NT2/D1 (cell line): ENCODE data around the gene FBXO42.
"Not testable (repeated sequence)": the region's sequence is repeated elsewhere in the genome, so short reads cannot be mapped to it uniquely, and the experiment has no call there.

ENCODE experiments used
- DNase-seq: peaks from one replicate; pipeline ENCODE4 v3.0.0-alpha.2; 2011; ENCODE audit warnings: low read depth, low spot score
- H3K27me3 ChIP-seq: 2 replicates; pipeline ENCODE4 v1.6.0; 2011; ENCODE audit warnings: mild to moderate bottlenecking; ENCODE audit not compliant: insufficient read length, insufficient read depth
- H3K36me3 ChIP-seq: 2 replicates; pipeline ENCODE4 v1.6.1; 2011; ENCODE audit warnings: mild to moderate bottlenecking, low read length, mixed read lengths; ENCODE audit not compliant: insufficient read depth, insufficient read length
- H3K4me1 ChIP-seq: 2 replicates; pipeline ENCODE4 v1.5.1; 2011; ENCODE audit not compliant: insufficient read depth, insufficient read length
- H3K4me3 ChIP-seq: 2 replicates; pipeline ENCODE4 v1.5.1; 2011; ENCODE audit warnings: low read depth; ENCODE audit not compliant: insufficient read length
- H3K9ac ChIP-seq: 2 replicates; pipeline ENCODE4 v1.6.0; 2011; ENCODE audit warnings: low read depth; ENCODE audit not compliant: insufficient read length
- H3K9me3 ChIP-seq: 2 replicates; pipeline ENCODE4 v1.5.1; 2011; ENCODE audit warnings: mild to moderate bottlenecking, low read length; ENCODE audit not compliant: insufficient read depth
- SUZ12 ChIP-seq: IDR thresholded peaks from 2 replicates; pipeline ENCODE4 v1.6.1; 2011; ENCODE audit not compliant: insufficient read length, insufficient read depth; ENCODE audit errors: extremely low read depth
- YY1 ChIP-seq: IDR thresholded peaks from 2 replicates; pipeline ENCODE4 v1.6.1; 2011; ENCODE audit not compliant: insufficient read length, insufficient read depth
- ZNF274 ChIP-seq: IDR thresholded peaks from 2 replicates; pipeline ENCODE4 v1.6.1; 2011; ENCODE audit warnings: mild to moderate bottlenecking, low read depth, low read length

FBXO42 gene

DNA sequence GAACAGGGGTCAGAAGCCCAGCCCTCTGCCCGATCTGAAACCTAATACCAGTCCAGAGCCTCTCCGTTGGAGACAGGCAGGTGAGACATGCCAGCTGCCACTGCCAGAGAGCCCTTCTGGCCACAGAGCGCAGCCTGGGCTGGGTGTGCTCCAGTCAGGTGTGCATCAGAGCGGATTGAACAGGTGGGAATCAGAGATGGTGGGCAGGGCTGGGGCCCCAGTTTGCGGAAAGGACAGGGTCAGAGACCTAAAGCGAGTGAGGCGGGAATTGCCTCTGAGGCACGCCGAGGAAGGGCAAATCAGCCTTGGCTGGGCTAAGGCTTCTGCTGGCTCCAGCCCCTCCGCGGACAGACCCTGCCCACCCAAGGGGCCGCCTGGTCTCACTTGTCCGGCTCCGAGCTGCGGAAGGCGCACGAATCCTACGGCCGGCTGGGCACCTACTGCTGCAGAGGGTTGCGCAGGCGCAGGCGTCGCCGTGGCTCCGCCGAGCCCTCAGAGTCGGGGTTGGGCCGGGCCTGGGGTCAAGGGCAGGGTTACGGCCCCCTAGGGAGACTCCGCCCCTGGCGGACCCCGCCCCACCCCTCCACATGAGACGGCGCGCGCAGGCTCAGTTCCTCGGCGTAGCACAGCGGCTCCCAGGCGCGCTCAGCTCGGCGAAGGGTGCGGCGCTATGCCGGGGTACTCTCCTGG, 125.6 kb downstream of the FBXO42 start:
- H3K36me3 ChIP-seq, result no peaks in the 10 kb centered on the region
- TF ChIP-seq ZNF274 (no peak), YY1 (no peak), SUZ12 (no peak)
- peaks cover 67% of the 10 kb centered on the region for H3K27me3 ChIP-seq
- DNase-seq, result peak; percentile 61
- H3K4me3 ChIP-seq, result peak overlapping the region; percentile 37
- no peaks in the 10 kb centered on the region for H3K9me3 ChIP-seq
- H3K4me1 ChIP-seq, result peaks cover 4% of the 10 kb centered on the region
- H3K9ac ChIP-seq, result peak overlapping the region; percentile 70

DNA sequence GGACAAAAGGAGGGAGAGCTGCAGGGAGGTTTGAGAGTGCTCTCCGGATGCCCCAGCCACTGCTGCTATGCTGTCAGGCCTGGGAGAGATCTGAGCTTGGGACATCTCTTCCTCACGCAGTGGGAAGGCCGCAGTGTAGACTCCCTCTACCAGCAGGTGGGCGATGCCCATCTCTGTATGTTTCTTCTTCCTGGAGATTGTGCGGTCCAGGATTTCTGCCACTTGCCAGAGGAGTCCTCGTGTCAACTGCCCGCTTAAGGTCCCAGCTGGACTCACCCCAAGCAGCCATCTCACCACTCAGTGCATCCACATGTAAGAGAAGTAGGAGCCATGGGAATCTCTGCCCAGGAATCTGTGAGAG, 126.2 kb downstream of the FBXO42 start:
- Histone ChIP-seq H3K27me3 (peaks cover 67% of the 10 kb centered on the region), H3K36me3 (no peaks in the 10 kb centered on the region), H3K9me3 (no peaks in the 10 kb centered on the region), H3K9ac (peak overlapping the region; percentile 66), H3K4me3 (peak overlapping the region; percentile 37), H3K4me1 (peaks cover 2% of the 10 kb centered on the region)
- DNase-seq, result no peak
- TF ChIP-seq YY1 (no peak), SUZ12 (no peak), ZNF274 (no peak)

DNA sequence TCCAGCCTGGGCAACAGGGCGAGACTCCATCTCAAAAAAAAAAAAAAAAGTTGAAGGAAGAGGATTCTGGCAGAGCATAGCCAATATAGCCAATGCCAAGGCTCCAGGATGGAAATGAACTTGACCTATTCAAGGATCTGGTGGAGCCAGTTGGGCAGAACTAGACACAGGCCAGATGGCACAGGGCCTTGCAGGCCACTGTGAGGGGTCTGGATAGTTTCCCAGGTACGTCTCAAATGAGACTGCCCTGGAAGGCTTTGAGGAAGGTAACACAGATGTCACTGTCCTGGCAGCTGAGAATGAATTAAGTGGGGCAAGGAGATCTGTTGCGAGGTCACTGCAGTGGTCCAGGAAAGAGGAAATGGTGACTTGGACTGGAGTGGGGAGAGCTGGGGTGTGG, 127.8 kb downstream of the FBXO42 start:
- H3K4me3 ChIP-seq, result no peak overlapping the region
- H3K9ac ChIP-seq, result no peak overlapping the region
- peaks cover 2% of the 10 kb centered on the region for H3K4me1 ChIP-seq
- TF ChIP-seq SUZ12, result no peak
- no peak for TF ChIP-seq ZNF274
- no peak for TF ChIP-seq YY1
- no peak for DNase-seq
- peaks cover 61% of the 10 kb centered on the region for H3K27me3 ChIP-seq
- H3K9me3 ChIP-seq, result no peaks in the 10 kb centered on the region
- H3K36me3 ChIP-seq, result no peaks in the 10 kb centered on the region

DNA sequence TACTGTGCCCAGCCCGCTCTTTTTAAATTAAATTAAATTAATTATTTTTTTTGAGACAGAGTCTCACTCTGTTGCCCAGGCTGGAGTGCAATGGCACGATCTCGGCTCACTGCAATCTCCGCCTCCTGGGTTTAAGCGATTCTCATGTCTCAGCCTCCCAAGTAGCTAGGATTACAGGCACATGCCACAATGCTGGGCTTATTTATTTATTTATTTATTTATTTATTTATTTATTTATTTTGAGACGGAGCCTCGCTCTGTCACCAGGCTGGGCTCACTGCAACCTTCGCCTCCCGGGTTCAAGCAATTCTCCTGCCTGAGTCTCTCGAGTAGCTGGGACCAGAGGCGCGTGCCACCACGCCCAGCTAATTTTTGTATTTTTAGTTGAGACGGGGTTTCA, 129.6 kb downstream of the FBXO42 start:
- not testable (repeated sequence) for DNase-seq, H3K9me3 ChIP-seq, H3K36me3 ChIP-seq, H3K4me3 ChIP-seq, H3K4me1 ChIP-seq, H3K9ac ChIP-seq
- peaks cover 59% of the 10 kb centered on the region for H3K27me3 ChIP-seq

DNA sequence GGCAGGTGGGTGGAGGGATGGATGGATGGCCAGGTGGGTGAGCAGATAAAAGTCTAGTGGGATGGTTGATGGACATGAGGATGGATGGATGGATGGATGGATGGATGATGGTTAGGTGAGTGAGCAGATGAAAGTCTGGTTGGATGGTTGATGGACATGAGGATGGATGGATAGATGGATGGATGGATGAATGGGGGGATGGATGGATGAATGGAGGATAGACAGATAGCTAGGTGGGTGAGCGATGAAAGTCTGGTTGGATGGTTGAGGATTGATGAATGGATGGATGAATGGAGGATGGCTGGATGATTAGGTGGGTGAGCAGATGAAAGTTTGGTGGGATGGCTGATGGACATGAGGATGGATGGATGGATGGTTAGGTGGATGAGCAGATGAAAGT, 130.8 kb downstream of the FBXO42 start:
- H3K27me3 ChIP-seq, result peaks cover 54% of the 10 kb centered on the region
- peaks cover 2% of the 10 kb centered on the region for H3K4me1 ChIP-seq
- H3K9ac ChIP-seq, result no peak overlapping the region
- H3K36me3 ChIP-seq, result no peaks in the 10 kb centered on the region
- H3K9me3 ChIP-seq, result no peaks in the 10 kb centered on the region
- H3K4me3 ChIP-seq, result no peak overlapping the region
- DNase-seq, result no peak
- TF ChIP-seq ZNF274 (no peak), YY1 (no peak), SUZ12 (no peak)

DNA sequence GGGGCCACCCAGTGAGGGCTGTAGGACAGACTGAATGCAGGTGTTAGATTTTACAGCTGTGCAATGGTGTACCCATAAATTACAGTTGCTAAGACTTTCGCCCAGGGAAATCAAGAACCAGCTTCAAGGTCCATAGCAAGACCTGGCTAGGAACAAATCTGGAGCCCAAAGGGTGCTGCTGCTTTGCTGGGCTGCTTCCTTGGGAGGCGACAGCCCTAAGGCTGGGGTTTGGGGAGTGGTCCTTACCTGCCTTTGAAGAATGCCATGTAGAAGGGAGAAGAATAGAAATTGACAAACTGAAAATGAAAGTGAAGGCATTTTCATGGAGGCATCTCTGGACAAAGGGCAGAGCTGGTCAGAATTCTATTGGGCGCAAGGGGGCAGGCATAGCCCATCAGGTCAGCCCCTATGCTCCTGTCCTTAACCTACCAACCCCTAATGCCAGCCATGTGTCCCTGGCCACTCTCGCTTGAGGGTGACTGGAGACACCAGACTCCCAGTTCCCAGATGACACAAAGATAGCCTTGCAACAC, 132.2 kb downstream of the FBXO42 start:
- TF ChIP-seq YY1 (no peak), ZNF274 (no peak)
- H3K27me3 ChIP-seq, result peaks cover 43% of the 10 kb centered on the region
- no peak overlapping the region for H3K9ac ChIP-seq
- no peak for DNase-seq
- no peak overlapping the region for H3K4me3 ChIP-seq
- H3K36me3 ChIP-seq, result no peaks in the 10 kb centered on the region
- peaks cover 2% of the 10 kb centered on the region for H3K4me1 ChIP-seq
- H3K9me3 ChIP-seq, result no peaks in the 10 kb centered on the region

DNA sequence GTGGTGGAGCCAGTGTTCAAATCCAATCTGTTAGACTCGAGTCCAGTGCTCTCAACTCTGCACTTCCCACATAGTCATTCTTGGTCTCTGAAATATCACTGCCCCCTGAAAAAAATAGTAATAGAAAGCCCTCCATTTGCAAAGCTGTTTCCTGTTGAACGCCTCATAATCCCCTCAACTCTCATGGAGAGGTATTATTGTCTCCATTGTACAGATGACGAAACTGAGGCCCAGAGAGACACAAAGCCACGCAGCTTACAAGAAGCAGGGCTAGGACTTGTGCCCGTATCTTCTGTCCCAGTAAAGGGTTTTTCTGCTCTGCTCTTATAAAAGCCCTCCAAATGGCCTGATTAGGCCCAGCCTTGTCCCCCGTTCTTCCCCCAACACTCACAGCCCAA, 133.6 kb downstream of the FBXO42 start:
- no peak for DNase-seq
- TF ChIP-seq YY1 (no peak), ZNF274 (no peak), SUZ12 (no peak)
- Histone ChIP-seq H3K4me1 (peaks cover 2% of the 10 kb centered on the region), H3K9me3 (no peaks in the 10 kb centered on the region), H3K9ac (no peak overlapping the region), H3K4me3 (no peak overlapping the region), H3K27me3 (peaks cover 32% of the 10 kb centered on the region), H3K36me3 (no peaks in the 10 kb centered on the region)

DNA sequence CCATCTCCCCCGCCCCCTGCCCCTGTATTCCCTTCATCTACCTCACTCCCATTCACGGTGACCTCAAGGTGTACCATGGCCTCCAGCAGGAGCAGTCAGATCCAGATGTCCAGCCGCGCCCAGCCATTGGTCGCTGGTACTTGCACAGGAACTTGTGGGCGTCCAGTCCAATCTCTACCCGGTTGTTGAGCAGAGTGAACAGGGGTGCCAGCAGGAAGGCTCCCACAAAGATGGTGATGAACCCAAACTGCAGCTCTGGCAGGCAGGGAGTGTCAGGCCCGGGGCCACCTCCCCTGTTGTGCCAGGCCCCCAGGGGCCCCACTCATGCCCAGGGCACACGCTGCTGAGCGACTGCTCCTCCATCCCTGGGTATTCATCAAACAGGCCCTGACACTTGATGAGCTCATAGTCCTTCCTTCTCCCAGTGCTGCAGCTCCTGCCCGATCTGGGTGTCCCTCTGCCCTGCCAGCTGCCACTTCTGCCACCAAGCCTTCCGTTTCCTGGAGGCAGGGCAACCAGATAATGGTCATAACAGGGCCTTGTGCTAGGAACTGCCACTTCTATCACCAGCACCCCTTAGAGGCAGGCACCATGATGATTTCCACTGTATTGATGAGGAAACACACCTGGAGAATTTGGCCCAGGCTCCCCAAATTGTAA, 134.1 kb downstream of the FBXO42 start:
- H3K27me3 ChIP-seq, result peaks cover 31% of the 10 kb centered on the region
- no peak overlapping the region for H3K9ac ChIP-seq
- H3K36me3 ChIP-seq, result no peaks in the 10 kb centered on the region
- no peak for DNase-seq
- TF ChIP-seq YY1, result no peak
- no peak for TF ChIP-seq SUZ12
- no peak for TF ChIP-seq ZNF274
- H3K4me1 ChIP-seq, result peaks cover 2% of the 10 kb centered on the region
- no peaks in the 10 kb centered on the region for H3K9me3 ChIP-seq
- no peak overlapping the region for H3K4me3 ChIP-seq
